ENCODE data around the gene ADAMTSL5. TPM values are rescaled to one million over a fixed set of nuclear protein-coding genes. Genes with fewer than 3 reads are reported as not detected.

Gene ADAMTSL5
- total and polyA plus RNA-seq, 9 of the 15 experiments (the other 6 are each of a cell fraction or from before 2014, with no cell fraction given): 1.0 to 11.6 (median 4.1) TPM

GRCh38 chr19:1503089-1503924 lies 9.5 kb downstream of the ADAMTSL5 start (continued):
- TF ChIP-seq PKNOX1 (IDR thresholded peaks at IDR 0.05) (peak; percentile 79; the same call in 1 of the 2 replicates), SUPT5H (IDR thresholded peaks at IDR 0.05) (0 out of 2 replicates have a peak, but pooled peaks have one; percentile 59), RCOR1 (IDR thresholded peaks at IDR 0.05; ENCODE audit: borderline replicate concordance in 1 of 2, low read depth in 2 of 2, low read length in 2 of 2) (peak in 1 of 2 experiments; percentile 38; a peak in 2 of 4 replicates), E2F4 (CRISPR knock-in tag; IDR thresholded peaks at IDR 0.05; ENCODE audit: low read depth) (0 out of 2 replicates have a peak, but pooled peaks have one; percentile 18), SLC30A9 (CRISPR knock-in tag; IDR thresholded peaks at IDR 0.05) (no peak), BHLHE40 (IDR thresholded peaks at IDR 0.05; ENCODE audit: low read length) (peak; percentile 61), MITF (IDR thresholded peaks at IDR 0.05) (peak; percentile 50), NR1H2 (CRISPR knock-in tag; IDR thresholded peaks at IDR 0.05) (no peak), ATF3 (IDR thresholded peaks at IDR 0.05) (no peak), ATF3 (CRISPR knock-in tag; conservative IDR thresholded peaks at IDR 0.05) (0 out of 2 replicates have a peak, but pooled peaks have one; percentile 22), CTBP1 (IDR thresholded peaks at IDR 0.05; ENCODE audit: borderline replicate concordance) (peak; percentile 60; the same call in 1 of the 2 replicates), E2F8 (IDR thresholded peaks at IDR 0.05; ENCODE audit: low read depth, partially characterized antibody) (peak; percentile 53), NONO (IDR thresholded peaks at IDR 0.05; ENCODE audit: low read depth in 2 of 2, low read length in 1 of 2) (0 out of 4 replicates have a peak, but pooled peaks of 1 of the 2 experiments have one; percentile 18), GABPB1 (CRISPR knock-in tag; IDR thresholded peaks at IDR 0.05) (peak; percentile 84), ZBTB2 (IDR thresholded peaks at IDR 0.05) (peak; percentile 43; the same call in 1 of the 2 replicates), MIER1 (IDR thresholded peaks at IDR 0.05; ENCODE audit: low read depth) (peak; percentile 90), RBM34 (IDR thresholded peaks at IDR 0.05; ENCODE audit: borderline replicate concordance, insufficient read depth, low read length) (no peak)
